ENCODE measurements around the gene LMTK3. TPM values are rescaled to one million over a fixed set of nuclear protein-coding genes. Genes with fewer than 3 reads are reported as not detected.

LMTK3 gene
- total and polyA plus RNA-seq, 10 donors = 0.29 to 4.2 (median 1.3) TPM

DNA sequence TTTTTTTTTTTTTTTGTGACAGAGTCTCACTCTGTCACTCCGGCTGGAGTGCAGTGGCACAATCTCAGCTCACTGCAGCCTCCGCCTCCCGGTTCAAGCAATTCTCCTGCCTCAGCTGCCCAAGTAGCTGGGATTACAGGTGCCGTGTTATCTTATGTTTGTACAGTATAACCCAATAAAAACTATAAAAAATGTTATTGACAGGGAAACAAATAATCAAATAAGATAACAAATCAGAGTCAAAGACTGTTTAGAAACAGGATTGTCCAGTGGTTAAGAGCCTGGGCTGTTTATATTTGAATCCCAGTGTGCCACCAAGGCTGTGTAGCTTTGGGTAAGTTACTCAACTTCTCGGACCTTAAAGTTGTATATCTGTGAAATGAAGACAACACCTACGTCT is 19.1 kb upstream of the LMTK3 start:
- intact Hi-C loops (cut with DNase I; ENCODE audit: low total_unique reads) = no loop called here
- H3K4me1 ChIP-seq = no peaks in the 10 kb centered on the region
- peaks cover 0 to 26% (median 0%) of the 10 kb centered on the region in 7 donors for H3K27me3 ChIP-seq (replicated peaks in 1 of 7)
- DNase-seq = no peak
- no peak overlapping the region for H3K4me3 ChIP-seq
- peaks cover 0 to 41% (median 37%) of the 10 kb centered on the region in 8 donors for H3K9me3 ChIP-seq
- H3K36me3 ChIP-seq = no peaks in the 10 kb centered on the region
- no peak for TF ChIP-seq POLR2AphosphoS5 (IDR thresholded peaks at IDR 0.05)
- no peak for TF ChIP-seq POLR2A (IDR thresholded peaks at IDR 0.05)
- TF ChIP-seq, protein P1, sequence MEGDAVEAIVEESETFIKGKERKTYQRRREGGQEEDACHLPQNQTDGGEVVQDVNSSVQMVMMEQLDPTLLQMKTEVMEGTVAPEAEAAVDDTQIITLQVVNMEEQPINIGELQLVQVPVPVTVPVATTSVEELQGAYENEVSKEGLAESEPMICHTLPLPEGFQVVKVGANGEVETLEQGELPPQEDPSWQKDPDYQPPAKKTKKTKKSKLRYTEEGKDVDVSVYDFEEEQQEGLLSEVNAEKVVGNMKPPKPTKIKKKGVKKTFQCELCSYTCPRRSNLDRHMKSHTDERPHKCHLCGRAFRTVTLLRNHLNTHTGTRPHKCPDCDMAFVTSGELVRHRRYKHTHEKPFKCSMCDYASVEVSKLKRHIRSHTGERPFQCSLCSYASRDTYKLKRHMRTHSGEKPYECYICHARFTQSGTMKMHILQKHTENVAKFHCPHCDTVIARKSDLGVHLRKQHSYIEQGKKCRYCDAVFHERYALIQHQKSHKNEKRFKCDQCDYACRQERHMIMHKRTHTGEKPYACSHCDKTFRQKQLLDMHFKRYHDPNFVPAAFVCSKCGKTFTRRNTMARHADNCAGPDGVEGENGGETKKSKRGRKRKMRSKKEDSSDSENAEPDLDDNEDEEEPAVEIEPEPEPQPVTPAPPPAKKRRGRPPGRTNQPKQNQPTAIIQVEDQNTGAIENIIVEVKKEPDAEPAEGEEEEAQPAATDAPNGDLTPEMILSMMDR (IDR thresholded peaks at IDR 0.05 in 8 of 11, conservative IDR thresholded peaks at IDR 0.05 in 3 of 11) = no peak
- WGBS, 5 donors = 62 to 89% (median 82%) methylated on average over 6 of the region's 6 CpGs
- H3K27ac ChIP-seq = no peak overlapping the region

DNA sequence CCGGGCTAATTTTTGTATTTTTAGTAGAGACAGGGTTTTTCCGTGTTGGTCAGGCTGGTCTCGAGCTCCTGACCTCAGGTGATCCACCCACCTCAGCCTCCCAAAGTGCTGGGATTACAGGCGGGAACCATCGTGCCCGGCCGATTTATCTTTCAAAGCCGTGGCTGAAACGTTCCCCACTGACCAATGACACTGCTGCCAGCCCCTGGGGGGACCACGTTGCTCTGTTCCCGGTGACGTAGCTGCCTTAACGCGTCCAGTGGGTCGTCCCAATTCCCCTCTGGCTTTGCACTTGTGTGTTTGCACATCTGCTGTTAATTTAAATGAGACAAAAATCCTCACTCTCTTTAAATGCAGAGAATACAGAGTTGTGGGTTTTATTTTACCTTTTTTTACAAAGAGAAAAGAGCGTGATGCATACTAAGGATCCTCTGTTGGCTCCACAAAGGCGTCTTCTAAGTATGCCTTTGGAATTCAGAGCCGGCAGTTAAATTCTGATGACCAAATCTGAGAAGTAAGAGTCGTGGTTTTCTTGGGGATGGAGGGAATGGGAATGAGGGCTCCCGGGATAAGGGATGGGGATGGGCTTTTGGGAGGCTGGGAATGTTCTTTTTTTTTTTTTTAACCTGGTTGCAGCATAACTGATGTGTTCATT is 18.6 kb upstream of the LMTK3 start:
- H3K27me3 ChIP-seq (replicated peaks in 1 of 7) = peaks cover 0 to 26% (median 0%) of the 10 kb centered on the region in 7 donors
- WGBS, 5 donors = 72 to 76% (median 74%) methylated on average over 20 of the region's 20 CpGs
- no peak for TF ChIP-seq POLR2AphosphoS5 (IDR thresholded peaks at IDR 0.05)
- no peak for TF ChIP-seq POLR2A (IDR thresholded peaks at IDR 0.05)
- TF ChIP-seq, protein P1 (IDR thresholded peaks at IDR 0.05 in 8 of 11, conservative IDR thresholded peaks at IDR 0.05 in 3 of 11) = no peak
- no peak for DNase-seq
- H3K4me1 ChIP-seq = no peaks in the 10 kb centered on the region
- peaks cover 0 to 47% (median 37%) of the 10 kb centered on the region in 8 donors for H3K9me3 ChIP-seq
- no peak overlapping the region for H3K4me3 ChIP-seq
- intact Hi-C loops (cut with DNase I; ENCODE audit: low total_unique reads) = no loop called here
- no peak overlapping the region for H3K27ac ChIP-seq
- no peaks in the 10 kb centered on the region for H3K36me3 ChIP-seq

DNA sequence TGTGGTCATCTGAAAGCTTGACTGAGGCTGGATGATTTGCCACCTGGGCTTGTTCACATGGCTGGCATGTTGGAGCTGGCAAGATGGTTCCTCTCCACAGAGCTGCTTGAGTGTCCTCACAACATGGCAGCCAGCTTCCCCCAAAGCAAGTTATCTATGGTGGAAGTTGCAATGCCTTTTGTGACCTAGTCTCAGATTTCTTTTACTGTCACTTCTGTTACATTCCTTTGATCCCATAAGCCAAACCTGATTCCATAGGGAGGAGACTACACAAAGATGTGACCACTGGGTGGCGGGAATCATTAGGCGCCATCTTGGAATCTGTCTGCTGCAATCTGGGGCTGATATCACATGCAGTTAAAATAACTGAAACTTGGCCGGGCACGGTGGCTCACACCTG is 17.5 kb upstream of the LMTK3 start:
- Histone ChIP-seq H3K9me3 (peaks cover 0 to 57% (median 46%) of the 10 kb centered on the region in 8 donors), H3K27ac (no peak overlapping the region), H3K27me3 (replicated peaks in 1 of 7) (peaks cover 0 to 30% (median 0%) of the 10 kb centered on the region in 7 donors), H3K4me3 (no peak overlapping the region), H3K4me1 (no peaks in the 10 kb centered on the region), H3K36me3 (no peaks in the 10 kb centered on the region)
- intact Hi-C loops (cut with DNase I; ENCODE audit: low total_unique reads) = no loop called here
- TF ChIP-seq, protein P1 (IDR thresholded peaks at IDR 0.05 in 8 of 11, conservative IDR thresholded peaks at IDR 0.05 in 3 of 11) = no peak
- TF ChIP-seq POLR2A (IDR thresholded peaks at IDR 0.05) (no peak), POLR2AphosphoS5 (IDR thresholded peaks at IDR 0.05) (no peak)
- DNase-seq = no peak
- WGBS, 5 donors = 91 to 98% (median 96%) methylated on average over 4 of the region's 4 CpGs

DNA sequence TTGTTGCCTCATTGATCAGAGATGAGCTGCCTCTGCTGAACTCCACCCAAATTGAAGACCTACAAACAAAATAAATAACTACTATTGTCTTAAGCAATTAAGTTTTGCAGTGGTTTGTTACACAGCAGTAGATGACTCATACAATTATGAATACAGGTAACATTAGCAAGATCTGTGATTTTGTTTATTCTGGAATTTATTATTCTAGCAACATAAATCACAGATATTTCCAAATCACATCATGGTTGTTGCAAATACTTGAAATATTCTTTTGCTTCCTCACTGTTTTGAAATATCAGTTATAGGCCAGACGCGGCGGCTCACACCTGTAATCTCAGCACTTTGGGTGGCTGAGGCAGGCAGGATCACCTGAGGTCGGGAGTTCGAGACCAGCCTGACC is 13.1 kb upstream of the LMTK3 start:
- H3K9me3 ChIP-seq = peaks cover 0 to 60% (median 52%) of the 10 kb centered on the region in 8 donors
- H3K27me3 ChIP-seq (replicated peaks in 1 of 7) = peaks cover 0 to 6% (median 0%) of the 10 kb centered on the region in 7 donors
- TF ChIP-seq, protein P1 (IDR thresholded peaks at IDR 0.05 in 8 of 11, conservative IDR thresholded peaks at IDR 0.05 in 3 of 11) = no peak
- TF ChIP-seq POLR2A (IDR thresholded peaks at IDR 0.05) (no peak), POLR2AphosphoS5 (IDR thresholded peaks at IDR 0.05) (no peak)
- H3K36me3 ChIP-seq = no peaks in the 10 kb centered on the region
- H3K4me1 ChIP-seq = no peaks in the 10 kb centered on the region
- H3K4me3 ChIP-seq = no peak overlapping the region
- WGBS, 5 donors = 89 to 98% (median 97%) methylated on average over 5 of the region's 5 CpGs
- H3K27ac ChIP-seq = no peak overlapping the region
- no peak for DNase-seq
- intact Hi-C loops (cut with DNase I; ENCODE audit: low total_unique reads) = no loop called here
